Ovary (tissue), 9 donors: ENCODE measurements around the gene SFTPB. TPM values are rescaled to one million over a fixed set of nuclear protein-coding genes. Genes with fewer than 3 reads are reported as not detected.

Source experiments
- DNase-seq, 5 donors: peaks; one replicate each; pipeline ENCODE4 v3.0.0-alpha.2; 2019 to 2020
- H3K27ac ChIP-seq, 2 donors: fragments of 200-600 bp; one replicate each; pipeline versions ENCODE4 v1.5.1 to v1.8.0; 2019 to 2022
- H3K27me3 ChIP-seq: fragments of 200-600 bp; one replicate; pipeline ENCODE4 v1.8.0; 2022
- H3K36me3 ChIP-seq: fragments of 200-600 bp; sonication (generic); one replicate; pipeline ENCODE4 v1.5.1; 2019
- H3K4me1 ChIP-seq: one replicate; pipeline ENCODE4 v1.8.1; 2013; ENCODE audit warnings: mild to moderate bottlenecking, moderate library complexity; ENCODE audit not compliant: insufficient read depth
- H3K4me3 ChIP-seq: fragments of 200-600 bp; sonication (generic); one replicate; pipeline ENCODE4 v1.5.1; 2017
- H3K9me3 ChIP-seq, 2 donors: fragments of 200-600 bp in 1 of 2; sonication (generic) in 1 of 2; one replicate each; pipeline versions ENCODE4 v1.5.1 to v1.8.1; 2013 to 2019; ENCODE audit warnings: mild to moderate bottlenecking in 1 of 2, moderate library complexity in 1 of 2
- CTCF ChIP-seq, 3 donors: fragments of 450-650 bp in 2 of 3; fragments of 200-600 bp in 1 of 3; IDR thresholded peaks; one replicate each; pipeline versions ENCODE4 v1.5.1 to v1.8.0; 2016 to 2022; ENCODE audit warnings: antibody characterized with exemption in 3 of 3, mild to moderate bottlenecking in 1 of 3
- EP300 ChIP-seq: sonication (generic); formaldehyde crosslinking; IDR thresholded peaks from one replicate; pipeline ENCODE4 v1.6.1; 2017; ENCODE audit warnings: antibody characterized with exemption
- POLR2A ChIP-seq: fragments of 450-650 bp; IDR thresholded peaks from one replicate; pipeline ENCODE4 v1.6.1; 2017; ENCODE audit warnings: antibody characterized with exemption, mild to moderate bottlenecking, moderate library complexity
- WGBS, 3 donors: extraction: QIAGEN DNeasy Blood & Tissue Kit in 1 of 3; methylation state at CpG; one replicate each; pipeline versions ENCODE4 v1.1.5 to v1.1.7; 2013 to 2017; 5-methylcytosine and 5-hydroxymethylcytosine counted together
- intact Hi-C, 4 donors: fragments of 100-400 bp; cut with DNase I; formaldehyde crosslinking; loops; one replicate each; pipeline versions ENCODE4 v1.11.0 to v1.15.1; 2022 to 2023
- polyA plus RNA-seq, 2 donors: library from polyadenylated mRNA; stranded (reverse); fragments of 200-250 nt in 1 of 2; fragments of 350-450 nt in 1 of 2; fragmentation: Illumina TruSeq in 1 of 2; extraction: RNeasy Lipid Tissue Mini Kit (QIAGEN cat#74804) in 1 of 2; gene quantifications; one replicate each; pipeline ENCODE4 v1.2.3, GENCODE V29; 2013 to 2014
- total RNA-seq, 7 donors: library from RNA; depleted of rRNA in 2 of 7; stranded (reverse); fragments of >200 nt in 2 of 7; fragmentation: NEBNext Ultra II Directional in 3 of 7; extraction: Animal tissue kit (Norgen Biotek cat#: 25700) in 3 of 7; gene quantifications; one replicate each; pipeline versions ENCODE4 v1.1.0 to v1.2.4, GENCODE V29; 2016 to 2023
- donor health status: DM: no; HTN: no; CAD: no; lungs with moderate emphysema.
- donor health status: DM: no; HTN: no; CAD: no.
- donor health status: Bipolar disorder and iron deficiency.
- donor health status: DM: yes; HTN: yes; CAD: no.
- donor health status: DM: no; HTN: no; CAD: no.
- donor health status: DM: yes; HTN: yes; CAD: no.

The SFTPB gene
- total and polyA plus RNA-seq, 9 donors = 0.27 to 15.4 (median 1.0) TPM; not detected in 2

GRCh38 chr2:85697716-85698115 is 29.7 kb upstream of the SFTPB start:
- DNase-seq = no peak
- Histone ChIP-seq H3K27ac (no peak overlapping the region), H3K4me3 (no peak overlapping the region), H3K27me3 (no peaks in the 10 kb centered on the region), H3K36me3 (no peaks in the 10 kb centered on the region), H3K9me3 (no peaks in the 10 kb centered on the region), H3K4me1 (no peaks in the 10 kb centered on the region)
- 37 to 48% (median 39%) methylated on average over 2 of the region's 2 CpGs for WGBS, 3 donors
- intact Hi-C loops = no loop called here
- no peak for TF ChIP-seq POLR2A
- no peak for TF ChIP-seq CTCF (IDR thresholded peaks at IDR 0.05)
- TF ChIP-seq EP300 = no peak

- H3K36me3 ChIP-seq = no peaks in the 10 kb centered on the region
- intact Hi-C loops = no loop called here
- no peaks in the 10 kb centered on the region for H3K27me3 ChIP-seq
- 62 to 100% (median 89%) methylated on average over 1 to 3 of the region's 3 CpGs for WGBS, 3 donors
- TF ChIP-seq CTCF (IDR thresholded peaks at IDR 0.05) = no peak
- no peak for TF ChIP-seq EP300
- no peak for TF ChIP-seq POLR2A
- H3K4me3 ChIP-seq = no peak overlapping the region
- H3K27ac ChIP-seq = no peak overlapping the region
- no peak for DNase-seq
- H3K9me3 ChIP-seq = no peaks in the 10 kb centered on the region
- no peaks in the 10 kb centered on the region for H3K4me1 ChIP-seq
These were observed 29.1 kb upstream of the SFTPB start for GRCh38 chr2:85697096-85697495.

GRCh38 chr2:85695691-85696668 is 28.0 kb upstream of the SFTPB start:
- Histone ChIP-seq H3K36me3 (no peaks in the 10 kb centered on the region), H3K27me3 (no peaks in the 10 kb centered on the region), H3K4me1 (no peaks in the 10 kb centered on the region), H3K27ac (no peak overlapping the region), H3K9me3 (no peaks in the 10 kb centered on the region), H3K4me3 (no peak overlapping the region)
- no peak for TF ChIP-seq CTCF (IDR thresholded peaks at IDR 0.05)
- no peak for TF ChIP-seq EP300
- no peak for TF ChIP-seq POLR2A
- WGBS, 3 donors = 88 to 94% (median 91%) methylated on average over 12 of the region's 12 CpGs
- no peak for DNase-seq
- intact Hi-C loops = no loop called here

- DNase-seq = no peak
- 90 to 96% (median 93%) methylated on average over 11 of the region's 11 CpGs for WGBS, 3 donors
- H3K27ac ChIP-seq = no peak overlapping the region
- H3K27me3 ChIP-seq = no peaks in the 10 kb centered on the region
- intact Hi-C loops = no loop called here
- H3K9me3 ChIP-seq = no peaks in the 10 kb centered on the region
- TF ChIP-seq EP300 = no peak
- TF ChIP-seq CTCF (IDR thresholded peaks at IDR 0.05) = no peak
- no peak for TF ChIP-seq POLR2A
- H3K36me3 ChIP-seq = no peaks in the 10 kb centered on the region
- H3K4me3 ChIP-seq = no peak overlapping the region
- no peaks in the 10 kb centered on the region for H3K4me1 ChIP-seq
These were observed 27.1 kb upstream of the SFTPB start for GRCh38 chr2:85695121-85695520.
